Head of caudate nucleus (tissue), 42 donors: ENCODE data around the gene NRDE2.

Source experiments
- DNase-seq, 42 donors: peaks; one replicate each; pipeline versions ENCODE4 v3.0.0 to v3.0.0-alpha.2; 2020 to 2021; ENCODE audit warnings: mixed read lengths in 7 of 42
- intact Hi-C: fragments of 100-400 bp; cut with DNase I; formaldehyde crosslinking; loops from one replicate; pipeline ENCODE4 v1.15.0; 2022

Gene NRDE2, protein sequence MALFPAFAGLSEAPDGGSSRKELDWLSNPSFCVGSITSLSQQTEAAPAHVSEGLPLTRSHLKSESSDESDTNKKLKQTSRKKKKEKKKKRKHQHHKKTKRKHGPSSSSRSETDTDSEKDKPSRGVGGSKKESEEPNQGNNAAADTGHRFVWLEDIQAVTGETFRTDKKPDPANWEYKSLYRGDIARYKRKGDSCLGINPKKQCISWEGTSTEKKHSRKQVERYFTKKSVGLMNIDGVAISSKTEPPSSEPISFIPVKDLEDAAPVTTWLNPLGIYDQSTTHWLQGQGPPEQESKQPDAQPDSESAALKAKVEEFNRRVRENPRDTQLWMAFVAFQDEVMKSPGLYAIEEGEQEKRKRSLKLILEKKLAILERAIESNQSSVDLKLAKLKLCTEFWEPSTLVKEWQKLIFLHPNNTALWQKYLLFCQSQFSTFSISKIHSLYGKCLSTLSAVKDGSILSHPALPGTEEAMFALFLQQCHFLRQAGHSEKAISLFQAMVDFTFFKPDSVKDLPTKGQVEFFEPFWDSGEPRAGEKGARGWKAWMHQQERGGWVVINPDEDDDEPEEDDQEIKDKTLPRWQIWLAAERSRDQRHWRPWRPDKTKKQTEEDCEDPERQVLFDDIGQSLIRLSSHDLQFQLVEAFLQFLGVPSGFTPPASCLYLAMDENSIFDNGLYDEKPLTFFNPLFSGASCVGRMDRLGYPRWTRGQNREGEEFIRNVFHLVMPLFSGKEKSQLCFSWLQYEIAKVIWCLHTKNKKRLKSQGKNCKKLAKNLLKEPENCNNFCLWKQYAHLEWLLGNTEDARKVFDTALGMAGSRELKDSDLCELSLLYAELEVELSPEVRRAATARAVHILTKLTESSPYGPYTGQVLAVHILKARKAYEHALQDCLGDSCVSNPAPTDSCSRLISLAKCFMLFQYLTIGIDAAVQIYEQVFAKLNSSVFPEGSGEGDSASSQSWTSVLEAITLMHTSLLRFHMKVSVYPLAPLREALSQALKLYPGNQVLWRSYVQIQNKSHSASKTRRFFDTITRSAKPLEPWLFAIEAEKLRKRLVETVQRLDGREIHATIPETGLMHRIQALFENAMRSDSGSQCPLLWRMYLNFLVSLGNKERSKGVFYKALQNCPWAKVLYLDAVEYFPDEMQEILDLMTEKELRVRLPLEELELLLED

DNA sequence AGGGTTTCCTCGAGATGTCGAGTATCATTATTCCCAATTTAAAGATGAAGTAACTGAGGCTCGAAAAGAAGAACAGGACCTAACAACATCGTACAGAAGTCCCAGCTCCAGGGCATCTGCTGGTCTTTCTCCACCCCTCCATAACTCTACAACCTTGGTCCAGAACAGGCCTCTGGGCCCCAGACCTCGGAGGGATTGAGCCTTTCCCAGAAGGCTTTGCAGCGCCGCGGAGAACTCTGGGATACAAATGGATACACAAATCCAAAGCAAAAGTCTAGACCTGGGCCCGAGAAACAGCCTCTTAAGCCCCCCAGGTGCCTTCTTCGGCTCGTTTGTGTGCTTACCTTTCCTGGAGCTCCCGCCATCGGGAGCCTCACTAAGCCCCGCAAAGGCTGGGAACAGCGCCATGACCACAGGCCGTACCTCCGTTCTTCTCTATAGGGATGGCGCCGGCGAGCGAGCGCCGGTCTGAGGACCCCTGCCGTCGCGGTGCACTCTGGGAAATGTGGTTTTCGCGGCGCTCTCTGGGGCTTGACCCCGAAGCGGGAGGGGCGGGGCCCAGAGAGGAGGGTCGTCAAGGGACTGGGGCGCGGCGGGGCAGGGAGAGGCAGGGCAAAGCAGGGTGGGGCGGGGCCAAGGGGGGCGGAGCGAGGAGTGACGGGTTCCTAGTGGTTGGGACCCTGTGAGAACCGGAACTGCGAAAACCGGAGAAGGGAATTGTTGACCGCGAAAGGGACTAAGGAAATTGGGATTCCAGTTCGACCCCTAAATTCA, at the start of gene NRDE2:
Gene NRDE2 (minus strand): TSS at position 445 of the 774 bp plus-strand sequence. CDS start 37 bp downstream, at position 408.
- peak; percentile 97 to 100 (median 99) for DNase-seq
- intact Hi-C loops: loop anchor here (5.0 kb wide), 2 partner anchors 51 to 66 kb away; partner anchors contain the start of gene CALM1

- peak; percentile 48 to 92 (median 80) for DNase-seq
- intact Hi-C loops: loop anchor here (5.0 kb wide), 1 partner anchor 49 kb away; the partner anchor contains the start of gene NRDE2
Measured at GRCh38 chr14:90381011-90381786, 49.5 kb upstream of the NRDE2 start.

DNA sequence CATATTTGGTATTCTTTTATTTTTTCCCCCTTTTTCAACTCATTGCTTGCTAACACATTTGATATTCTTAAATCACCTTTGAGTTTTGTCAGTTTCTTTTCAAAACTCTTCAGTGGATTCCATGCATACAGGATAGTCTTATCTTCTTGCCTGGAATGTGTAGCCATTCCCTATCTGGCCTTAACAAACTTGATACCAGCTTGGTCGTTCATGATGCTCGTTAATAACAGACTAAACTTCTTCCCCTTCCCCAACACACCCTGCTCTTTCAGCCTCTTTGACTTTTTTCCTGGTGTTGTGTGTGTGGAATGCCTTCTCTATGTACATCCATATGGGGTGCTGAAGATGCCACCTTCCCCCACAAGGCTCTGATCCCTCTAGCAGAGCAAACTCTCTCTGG, 47.4 kb upstream of the NRDE2 start:
- no peak for DNase-seq
- intact Hi-C loops: no loop called here

GRCh38 chr14:90378249-90378648, 46.5 kb upstream of the NRDE2 start:
- intact Hi-C loops: no loop called here
- no peak for DNase-seq

- DNase-seq: no peak
- intact Hi-C loops: no loop called here
Measured at GRCh38 chr14:90375934-90376333, 44.2 kb upstream of the NRDE2 start.

- intact Hi-C loops: no loop called here
- DNase-seq: no peak
Measured at GRCh38 chr14:90374813-90375212, 43.1 kb upstream of the NRDE2 start.

- no peak for DNase-seq
- intact Hi-C loops: no loop called here
Measured at GRCh38 chr14:90373887-90374286, 42.1 kb upstream of the NRDE2 start.

- intact Hi-C loops: no loop called here
- peak in 19 of 42 donors; percentile 18 to 69 (median 38) for DNase-seq
Measured at GRCh38 chr14:90368946-90369721, 37.4 kb upstream of the NRDE2 start.

- no peak for DNase-seq
- intact Hi-C loops: no loop called here
Measured at GRCh38 chr14:90362558-90362896, 30.8 kb upstream of the NRDE2 start.

- DNase-seq: no peak
- intact Hi-C loops: no loop called here
Measured at GRCh38 chr14:90361865-90362557, 30.3 kb upstream of the NRDE2 start.

- intact Hi-C loops: no loop called here
- DNase-seq: no peak
Measured at GRCh38 chr14:90358359-90358758, 26.6 kb upstream of the NRDE2 start.

DNA sequence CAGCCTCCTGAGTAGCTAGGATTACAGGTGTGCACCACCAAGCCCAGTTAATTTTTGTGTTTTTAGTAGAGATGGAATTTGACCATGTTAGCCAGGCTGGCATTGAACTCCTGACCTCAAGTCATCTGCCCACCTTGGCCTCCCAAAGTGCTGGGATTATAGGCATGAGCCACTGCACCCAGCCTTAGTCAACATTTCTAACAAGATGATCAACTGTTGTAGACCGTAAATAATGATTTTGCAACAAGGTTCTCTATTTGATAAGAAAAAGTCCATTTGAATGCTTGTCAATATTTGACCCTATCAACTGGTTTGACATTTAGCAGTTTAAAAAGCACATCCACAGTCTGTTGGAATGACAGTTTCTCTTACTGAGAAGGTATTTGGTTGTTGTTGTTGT, 25.2 kb upstream of the NRDE2 start:
- no peak for DNase-seq
- intact Hi-C loops: no loop called here

DNA sequence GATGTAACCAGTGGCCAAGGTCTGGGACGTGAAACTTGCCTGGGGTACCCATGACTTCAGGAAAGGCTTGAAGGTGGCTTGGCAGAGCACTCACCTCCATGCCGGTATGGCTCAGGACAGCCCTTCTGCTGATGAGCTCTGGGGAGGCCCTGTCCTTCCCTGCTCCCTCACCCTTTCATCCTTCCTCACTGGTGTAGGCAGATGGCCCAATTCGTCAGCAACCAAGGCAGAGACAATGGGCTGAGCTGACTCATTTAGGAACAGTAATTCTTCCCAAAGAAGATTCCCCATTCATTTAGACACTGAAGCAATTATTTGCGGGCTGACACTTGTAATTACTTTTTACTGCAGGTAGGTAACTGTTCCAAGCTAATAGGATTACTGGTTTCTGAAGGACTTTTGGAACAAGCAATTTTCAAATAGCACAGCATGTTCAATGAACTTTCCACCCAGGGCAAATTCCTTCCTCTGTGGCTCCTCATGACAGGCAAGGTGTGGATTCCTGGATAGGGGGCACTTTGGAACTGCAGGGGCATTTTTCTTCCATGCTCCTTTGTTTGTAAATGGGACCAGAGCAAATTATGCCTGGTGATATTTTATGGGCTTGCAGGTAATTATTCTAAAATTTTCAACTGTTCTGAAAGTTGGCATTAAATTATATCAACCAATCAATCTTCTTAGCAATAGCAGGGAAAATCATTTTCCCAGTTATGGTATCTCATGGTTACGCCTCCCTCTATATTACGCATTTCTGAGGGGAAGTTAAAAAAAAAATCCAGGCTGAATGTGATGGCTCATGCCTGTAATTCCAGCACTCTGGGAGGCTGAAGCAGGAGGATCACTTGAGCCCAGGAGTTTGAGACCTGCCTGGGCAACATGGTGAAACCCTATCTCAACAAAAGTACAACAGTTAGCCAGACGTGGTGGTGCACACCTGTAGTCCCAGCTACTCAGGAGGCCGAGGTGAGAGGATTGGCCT, 24.1 kb upstream of the NRDE2 start:
- intact Hi-C loops: no loop called here
- peak in 2 of 42 donors; percentile 8 to 9 for DNase-seq

DNA sequence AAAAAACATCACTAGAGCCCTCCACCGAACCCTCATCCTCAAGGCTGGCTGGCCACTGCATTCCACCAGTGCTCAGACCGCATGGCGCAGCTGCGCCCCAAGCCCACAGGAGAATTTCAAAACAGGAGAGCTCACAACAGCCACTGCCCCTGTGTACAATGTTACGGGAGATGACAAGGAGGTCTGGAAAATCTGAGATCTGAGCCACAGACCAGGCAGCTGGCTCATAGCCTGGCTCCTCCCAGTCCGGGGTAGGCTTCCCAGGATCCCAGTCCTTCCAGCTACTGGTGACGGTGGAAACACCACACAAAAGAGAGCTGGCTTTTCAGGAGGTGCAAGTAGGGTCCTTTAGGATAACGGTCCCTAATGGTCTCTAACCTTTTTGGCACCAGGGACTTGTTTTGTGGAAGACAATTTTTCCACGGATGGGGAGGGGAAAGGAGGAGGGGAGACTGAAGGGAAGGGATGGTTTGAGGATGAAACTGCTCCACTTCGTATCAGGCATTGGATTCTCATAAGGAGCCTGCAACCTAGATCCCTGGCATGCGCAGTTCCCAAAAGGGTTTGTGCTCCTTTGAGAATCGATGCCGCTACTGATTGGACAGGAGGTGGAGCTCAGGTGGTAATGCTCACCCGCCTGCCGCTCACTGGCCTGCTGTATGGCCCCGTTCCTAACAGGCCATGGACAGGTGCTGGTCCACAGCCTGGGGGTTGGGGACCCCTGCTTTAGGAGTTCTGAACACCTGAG, 23.0 kb upstream of the NRDE2 start:
- intact Hi-C loops: no loop called here
- DNase-seq: peak in 1 of 42 donors; percentile 12

- DNase-seq: no peak
- intact Hi-C loops: no loop called here
Measured at GRCh38 chr14:90349739-90350138, 18.0 kb upstream of the NRDE2 start.
